ENCODE data around the gene KIF12.
A peak's percentile ranks its signal among the peaks of the same experiment; 100 is the strongest.

The KIF12 gene

DNA sequence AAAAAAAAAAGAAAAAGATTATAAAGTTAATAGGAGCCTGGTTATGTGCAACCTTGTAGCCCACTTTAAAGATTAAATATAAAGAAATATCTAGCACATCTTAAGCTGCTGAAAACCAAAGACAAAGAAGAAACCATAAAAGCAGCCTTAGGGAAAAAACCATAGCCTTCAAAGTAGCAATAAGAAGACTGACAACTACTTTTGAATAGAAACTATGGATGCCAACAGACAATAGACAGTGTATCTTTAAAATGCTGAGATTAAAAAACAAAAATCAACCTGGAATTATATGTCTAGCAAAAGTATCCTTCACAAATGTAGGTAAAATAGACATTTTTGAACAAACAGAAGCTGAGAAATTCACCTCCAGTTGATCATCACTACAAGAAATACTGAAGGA, 3.4 kb upstream of the KIF12 start:
- no peak for DNase-seq

DNA sequence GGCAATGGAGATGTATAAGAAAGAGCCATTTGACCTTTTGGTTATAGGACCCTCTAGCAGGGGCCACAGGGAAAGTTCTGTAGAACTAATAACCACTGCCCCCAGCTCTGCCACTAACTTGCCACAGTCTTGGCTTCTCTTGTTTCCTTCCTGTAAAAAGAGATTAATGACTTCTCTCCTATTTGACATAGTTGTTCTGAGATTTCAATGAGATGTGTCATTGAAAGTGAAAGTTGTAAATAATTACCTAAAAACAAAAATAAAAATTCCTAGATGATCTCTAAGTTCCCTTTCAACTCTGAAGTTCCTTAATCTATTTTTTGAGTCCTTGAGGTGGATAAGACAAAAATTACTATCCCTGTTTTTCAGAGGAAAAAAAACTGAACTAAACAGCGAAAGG, 1.4 kb upstream of the KIF12 start:
- DNase-seq, result no peak

DNA sequence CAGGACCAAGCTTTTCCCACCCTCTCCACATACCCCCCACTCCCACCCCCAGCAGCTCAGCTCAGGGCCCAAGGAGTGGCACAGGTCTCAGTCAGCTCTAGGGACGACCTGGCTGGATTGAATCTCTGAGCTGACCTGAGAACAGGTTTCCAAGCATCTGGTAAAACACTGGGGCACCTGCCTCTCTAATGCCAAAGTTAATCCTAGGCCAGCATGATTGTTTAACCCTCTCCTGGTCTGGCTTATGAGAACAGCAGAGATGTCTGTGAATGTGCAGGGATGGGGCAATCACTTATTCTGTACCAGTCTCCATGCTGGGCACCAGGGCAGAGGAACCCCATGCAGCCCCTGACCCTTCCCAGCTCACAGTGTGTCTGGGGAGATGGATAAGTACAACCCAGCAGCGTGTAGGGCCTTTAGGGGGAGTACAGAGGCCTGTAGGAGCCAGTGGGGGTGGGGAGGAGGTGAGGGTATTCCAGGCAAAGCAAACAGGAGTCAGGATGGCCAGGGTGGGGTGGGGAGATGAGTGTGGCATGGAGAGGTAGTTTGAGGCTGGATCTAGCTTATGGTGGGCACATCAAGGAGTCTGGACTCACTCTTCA, 678 bp upstream of the KIF12 start:
- DNase-seq, result no peak

DNA sequence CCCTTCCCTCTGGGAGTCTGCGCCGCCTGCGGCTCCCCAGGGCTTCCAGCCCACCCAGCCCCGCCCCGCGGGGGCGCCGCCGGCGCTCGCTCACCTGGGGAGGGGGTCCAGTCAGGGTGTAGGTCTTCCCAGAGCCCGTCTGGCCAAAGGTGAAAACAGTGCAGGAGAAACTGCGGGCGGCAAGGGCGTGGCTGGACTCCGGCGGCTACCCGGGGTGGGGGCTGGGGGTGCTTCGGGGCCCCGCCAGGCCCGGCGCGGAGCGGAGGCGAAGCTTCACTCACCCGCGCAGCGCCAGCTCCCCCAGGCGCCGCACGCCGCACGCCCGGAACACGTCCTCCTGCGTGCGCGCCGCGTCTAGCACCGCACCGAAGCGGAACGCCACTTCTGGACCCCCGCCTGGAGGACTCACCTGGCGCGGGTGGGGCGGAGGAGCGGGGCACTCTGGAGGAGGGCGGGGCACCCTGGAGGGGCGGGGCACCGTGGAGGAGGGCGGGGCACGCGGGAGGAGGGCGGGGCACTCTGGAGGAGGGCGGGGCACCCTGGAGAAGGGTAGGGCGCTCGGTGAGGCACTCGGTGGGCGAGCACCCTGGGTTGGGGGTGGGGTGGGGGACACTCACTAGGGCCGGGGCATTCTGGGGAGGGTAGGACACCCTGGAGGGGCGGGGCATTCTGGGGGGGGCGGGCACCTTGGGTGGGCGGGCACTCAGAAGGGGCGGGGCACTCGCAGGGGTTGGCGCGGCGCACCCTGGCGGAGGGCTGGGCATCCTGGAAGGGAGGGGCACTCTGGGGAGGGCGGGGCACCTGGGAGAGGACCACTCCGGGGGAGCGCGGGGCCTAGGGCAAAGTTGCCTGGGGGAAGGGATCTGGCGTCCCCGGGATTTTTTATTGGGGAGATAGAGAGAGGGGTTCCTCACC, 814 bp downstream of the KIF12 start:
- DNase-seq, result peak; percentile 54

DNA sequence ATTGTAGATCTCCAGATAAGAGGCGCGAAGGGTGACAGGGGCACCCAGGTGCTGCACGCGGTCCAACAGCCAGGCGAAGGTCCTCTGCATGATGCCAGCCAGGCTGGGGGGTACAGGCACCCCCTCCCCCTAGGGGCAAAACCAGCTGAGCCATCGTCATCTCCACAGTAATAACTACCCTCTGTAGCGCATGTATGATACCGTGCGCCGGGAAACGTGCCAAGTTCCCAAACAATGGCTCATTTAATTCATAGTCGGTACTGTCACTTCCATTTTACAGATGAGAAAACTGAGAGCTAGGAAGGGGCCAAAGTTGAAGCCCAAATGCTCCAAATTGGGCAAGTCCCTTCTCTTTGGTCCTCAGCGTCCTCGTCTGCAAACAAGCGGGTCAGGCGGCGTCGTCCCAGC, 1.5 kb downstream of the KIF12 start:
- DNase-seq, result peak; percentile 12

GRCh38 chr9:114096866-114097612, 2.1 kb downstream of the KIF12 start:
- DNase-seq, result no peak

- peak; percentile 27 for DNase-seq
Measured at GRCh38 chr9:114096041-114096511, 3.0 kb downstream of the KIF12 start.

DNA sequence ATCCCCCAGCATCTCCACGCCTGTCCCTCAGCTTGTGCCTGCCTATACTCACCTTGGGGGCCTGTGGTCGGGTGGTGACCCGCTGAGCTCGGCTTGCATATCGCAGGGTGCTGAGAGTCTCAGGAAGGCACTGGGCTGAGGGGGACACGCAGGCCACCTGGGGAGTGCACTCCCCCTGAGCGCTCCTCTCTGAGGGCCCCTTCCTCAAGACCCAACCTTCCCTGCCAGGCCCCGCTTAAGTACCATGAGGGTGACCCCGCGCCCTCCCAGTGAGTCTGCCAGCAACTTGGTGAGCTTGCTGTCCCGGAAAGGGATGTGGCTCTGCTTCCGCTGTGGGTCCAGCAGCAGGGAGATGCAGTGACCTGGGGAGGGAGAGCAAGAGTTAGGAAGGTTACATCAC, 4.1 kb downstream of the KIF12 start:
- no peak for DNase-seq

DNA sequence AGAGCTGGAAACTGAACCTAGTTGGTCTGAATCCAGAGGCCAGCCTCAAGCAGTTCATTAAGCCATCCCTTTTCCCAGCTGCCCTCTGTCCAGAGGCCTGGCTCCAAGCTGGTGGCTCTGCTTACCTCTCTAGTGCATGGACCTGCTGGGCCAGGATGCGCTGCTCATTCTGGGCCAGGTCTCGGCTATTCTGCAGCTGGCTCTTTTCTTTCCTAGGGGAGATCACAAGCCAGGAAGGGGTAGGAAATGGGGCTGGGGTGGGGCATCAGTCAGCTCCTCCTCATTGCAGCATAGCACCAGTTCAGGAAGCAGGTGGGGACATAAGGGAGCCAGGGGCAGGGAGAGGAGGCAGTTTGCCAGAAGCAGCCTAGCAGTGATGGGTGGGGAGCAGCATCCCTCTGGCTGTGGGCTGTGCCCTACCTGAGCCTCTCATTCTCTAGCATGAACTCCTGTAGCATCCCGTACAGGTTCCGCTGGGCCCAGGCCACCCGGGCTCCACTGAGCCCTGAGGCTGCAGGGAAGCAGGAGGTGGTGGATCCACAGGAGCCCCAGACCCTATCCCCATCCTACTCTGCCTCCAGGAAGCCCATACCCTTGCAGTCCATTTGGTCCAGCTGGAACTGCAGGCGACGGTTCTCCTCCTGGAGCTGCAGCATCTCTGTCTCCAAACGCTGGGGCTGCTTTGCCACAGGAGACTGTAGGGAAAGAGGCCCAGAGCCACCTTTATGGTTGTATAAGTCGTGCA, 5.2 kb downstream of the KIF12 start:
- DNase-seq, result no peak

DNA sequence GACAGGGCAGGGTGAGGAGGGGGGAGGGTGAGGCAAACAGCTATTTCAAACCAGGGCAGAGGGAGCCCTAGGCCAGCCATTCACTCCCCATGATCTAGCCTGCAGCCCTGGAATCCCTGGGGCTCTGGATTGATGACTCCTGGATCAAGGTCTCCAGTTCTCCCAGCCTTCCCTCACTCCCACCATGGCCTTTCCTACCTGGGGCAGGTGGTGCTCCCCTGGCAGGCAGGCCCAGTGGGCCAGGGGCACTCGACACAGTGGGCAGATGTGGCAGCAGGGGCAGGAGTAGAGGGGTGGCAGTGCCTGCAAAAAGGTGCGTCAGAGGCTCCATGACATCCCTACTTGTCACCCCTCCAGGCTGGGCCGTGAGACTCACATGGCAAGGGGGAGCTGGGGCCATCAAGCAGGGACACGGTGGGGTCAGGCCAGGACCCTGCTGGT, 6.0 kb downstream of the KIF12 start:
- no peak for DNase-seq

DNA sequence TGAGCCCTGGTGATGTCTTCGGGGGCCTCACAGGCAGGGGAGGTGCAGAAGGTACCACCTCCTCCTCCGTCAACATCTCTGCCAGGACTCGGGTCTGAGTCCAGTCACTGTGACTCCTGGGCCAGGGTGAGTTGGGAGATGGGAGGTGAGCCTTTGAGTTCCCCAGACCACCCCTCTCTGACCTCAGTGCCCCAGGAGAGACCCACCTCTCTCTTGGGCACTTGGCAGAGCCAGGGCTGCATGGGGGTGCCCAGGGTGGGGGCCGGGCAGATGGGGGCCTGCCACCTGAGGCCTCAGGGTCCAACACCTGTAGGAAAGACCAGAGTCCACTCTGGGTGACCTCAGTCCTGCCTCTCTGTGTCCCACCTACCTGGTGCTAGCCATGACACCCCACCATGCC, 6.8 kb downstream of the KIF12 start:
- no peak for DNase-seq

DNA sequence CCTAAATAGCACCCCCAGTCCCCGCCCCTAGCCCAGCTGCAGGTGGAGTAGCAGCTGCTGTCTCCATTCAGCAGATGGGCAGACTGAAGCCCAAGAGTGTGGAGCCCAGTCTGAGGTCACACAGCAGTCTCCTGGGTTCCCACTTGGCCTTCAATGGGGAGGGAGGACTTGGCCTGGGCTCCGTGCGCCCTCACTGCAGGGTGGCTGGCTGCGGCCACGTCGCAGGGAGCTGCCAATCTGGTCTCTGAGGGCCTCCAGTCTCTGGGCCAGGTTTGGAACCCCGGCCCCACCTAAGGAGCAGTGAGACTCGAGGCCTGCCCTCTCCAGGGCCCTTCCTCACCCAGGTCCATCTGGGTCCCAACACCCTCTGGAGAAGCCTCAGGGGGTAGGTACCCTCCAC, 7.4 kb downstream of the KIF12 start:
- DNase-seq, result no peak

DNA sequence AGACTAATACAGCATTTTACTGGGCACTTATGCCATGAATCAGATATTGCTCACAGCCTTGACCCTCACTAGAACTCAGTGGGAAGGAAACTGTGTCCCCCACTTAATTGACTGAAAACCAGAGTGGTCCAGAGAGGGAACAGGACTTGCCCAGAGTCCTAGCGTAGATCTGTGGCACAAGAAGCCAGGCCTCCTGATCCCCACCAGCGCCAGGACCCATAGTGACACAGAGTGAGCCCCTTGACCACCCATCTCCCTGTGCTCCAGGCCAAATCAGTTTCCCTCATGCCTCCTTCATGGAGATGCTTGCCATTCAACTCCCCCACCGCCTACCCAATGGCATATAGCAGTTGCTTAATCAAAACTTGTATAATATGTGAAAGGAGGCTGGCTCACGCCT, 8.3 kb downstream of the KIF12 start:
- DNase-seq, result no peak

DNA sequence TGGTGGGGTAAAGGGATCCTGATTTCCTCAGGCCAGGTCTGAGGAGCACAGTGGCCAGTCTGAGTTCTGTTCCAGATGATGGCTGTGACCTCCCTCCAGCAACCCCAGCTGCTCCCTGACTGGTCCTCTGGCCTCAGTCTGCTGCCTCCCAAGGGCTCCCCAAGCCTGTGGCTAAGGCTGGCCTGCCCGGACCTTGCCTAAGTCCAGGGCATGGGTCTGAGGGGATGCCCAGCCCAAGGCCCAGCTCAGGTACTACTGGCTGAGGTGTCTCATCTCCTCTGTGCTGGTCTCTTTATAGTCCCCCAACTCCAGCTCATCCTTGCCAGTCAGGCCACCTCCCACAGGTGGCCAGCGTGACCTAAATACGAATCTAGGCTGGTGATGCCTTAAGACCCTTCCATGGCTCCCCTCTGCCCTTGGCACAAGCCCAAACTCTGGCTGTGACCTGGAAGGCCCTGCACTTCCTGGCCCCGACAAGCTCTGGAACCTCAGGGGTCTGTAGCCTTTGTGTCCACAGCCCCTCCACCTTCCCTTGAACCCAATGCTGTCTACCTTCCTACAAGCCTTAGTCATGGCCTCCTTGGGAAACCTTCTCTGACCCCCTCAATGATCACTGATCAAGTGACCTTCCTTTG, 9.8 kb downstream of the KIF12 start:
- DNase-seq, result no peak

DNA sequence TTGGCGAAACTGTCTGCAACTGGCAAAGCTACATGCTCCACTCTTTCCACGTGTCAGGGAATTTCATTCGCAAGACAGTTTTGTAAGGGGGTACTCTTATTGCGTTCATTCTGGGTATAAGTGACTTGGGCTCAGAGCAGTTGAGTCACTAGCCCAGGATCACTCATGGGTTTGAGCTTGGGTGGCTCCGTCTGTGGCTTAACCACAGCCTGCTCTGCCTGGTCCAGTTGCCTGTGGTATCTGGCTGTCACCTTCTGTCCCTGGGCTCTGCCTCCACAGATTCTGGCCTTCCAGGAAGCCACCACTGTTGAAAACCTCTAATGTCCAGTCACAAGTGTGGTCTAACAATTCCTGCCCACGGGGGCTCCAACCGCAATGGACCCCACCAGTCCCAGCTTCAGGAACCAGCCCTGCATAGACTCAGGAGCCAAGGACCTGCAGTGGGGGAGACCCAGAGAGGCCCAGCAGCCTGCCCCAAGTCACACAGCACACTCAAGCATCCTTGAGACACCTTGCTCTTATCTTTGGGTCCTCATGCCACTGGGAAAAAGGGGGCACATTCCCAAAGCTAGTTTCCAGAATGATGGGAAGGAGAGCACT, 10.4 kb downstream of the KIF12 start:
- no peak for DNase-seq

DNA sequence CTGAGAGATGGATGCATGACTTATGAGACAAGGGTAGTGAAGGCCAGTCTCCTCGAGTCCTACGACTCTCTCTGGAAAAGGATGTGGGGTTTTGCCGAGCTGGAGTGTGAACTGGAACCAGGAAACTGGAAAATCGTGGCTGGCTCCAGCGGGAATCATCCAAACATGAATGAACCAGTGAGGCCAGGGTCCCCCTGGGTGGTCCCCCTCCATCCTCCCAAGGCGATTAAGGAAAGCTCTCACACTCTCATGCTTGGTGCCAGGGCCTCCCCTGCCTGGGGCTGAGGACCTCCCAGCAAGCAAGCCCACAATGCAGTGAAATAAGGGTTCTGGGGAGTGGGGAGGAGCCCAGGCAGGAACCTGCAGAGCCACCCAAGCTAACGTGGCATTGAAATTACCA, 11.4 kb downstream of the KIF12 start:
- DNase-seq, result no peak

DNA sequence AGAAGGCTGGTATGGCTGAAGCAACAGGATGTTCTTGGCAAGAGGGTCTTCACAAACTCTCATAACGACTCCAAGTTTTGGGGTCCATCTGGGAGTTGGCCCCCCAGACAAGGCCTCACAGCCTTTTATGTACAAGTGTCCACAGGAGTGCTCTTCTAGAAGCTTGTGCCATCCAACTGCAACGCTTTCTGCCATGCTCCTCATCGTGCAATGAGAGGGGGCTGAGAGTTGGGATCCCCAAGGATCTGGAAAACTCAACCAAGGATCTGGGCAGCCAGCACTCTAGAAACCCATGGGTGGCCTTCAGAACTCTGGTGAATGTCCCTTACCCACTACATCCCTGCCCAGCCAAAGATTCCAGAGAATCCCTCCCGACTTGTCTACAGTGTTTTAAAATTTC, 12.5 kb downstream of the KIF12 start:
- no peak for DNase-seq

GRCh38 chr9:114086009-114086408, 13.1 kb downstream of the KIF12 start:
- no peak for DNase-seq

GRCh38 chr9:114085387-114085789, 13.7 kb downstream of the KIF12 start:
- no peak for DNase-seq

DNA sequence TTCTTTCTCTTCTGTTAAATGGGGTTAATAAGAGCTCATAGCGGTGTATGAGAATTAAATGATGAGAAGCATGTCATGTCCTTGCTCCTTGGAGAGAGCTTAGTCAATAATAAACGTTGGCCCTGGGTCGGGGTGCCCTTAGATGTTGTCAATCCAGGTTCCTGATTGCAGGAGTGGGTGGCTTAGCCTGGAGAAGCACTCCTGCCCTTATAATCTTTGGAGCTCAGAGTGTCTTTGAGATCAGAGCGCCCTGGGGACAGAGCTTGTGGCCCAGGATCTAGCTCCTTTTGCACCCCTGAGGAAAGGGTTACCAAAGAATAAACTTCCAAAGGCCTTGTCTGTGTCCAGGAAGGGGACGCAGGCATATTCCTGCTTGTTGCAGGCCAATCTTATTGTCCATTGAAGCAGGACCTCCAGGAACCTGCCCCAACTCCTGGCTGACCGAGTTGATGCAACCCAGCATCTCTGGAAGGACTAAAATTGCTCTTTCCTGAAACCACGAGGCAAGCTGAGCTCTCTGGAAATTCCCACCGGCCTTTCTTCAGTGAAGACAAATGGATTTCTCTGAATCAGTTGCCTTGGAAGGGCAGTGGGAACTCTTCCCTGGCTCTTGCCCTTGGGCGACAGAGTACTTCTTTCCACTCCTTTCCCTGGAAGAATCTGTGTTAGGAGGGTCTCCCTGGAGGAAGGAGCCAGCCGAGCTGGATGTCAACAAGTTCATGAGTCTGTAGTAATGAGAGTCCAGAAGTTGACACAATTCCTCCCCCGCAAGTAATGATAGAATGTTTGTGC, 14.6 kb downstream of the KIF12 start:
- DNase-seq, result no peak

DNA sequence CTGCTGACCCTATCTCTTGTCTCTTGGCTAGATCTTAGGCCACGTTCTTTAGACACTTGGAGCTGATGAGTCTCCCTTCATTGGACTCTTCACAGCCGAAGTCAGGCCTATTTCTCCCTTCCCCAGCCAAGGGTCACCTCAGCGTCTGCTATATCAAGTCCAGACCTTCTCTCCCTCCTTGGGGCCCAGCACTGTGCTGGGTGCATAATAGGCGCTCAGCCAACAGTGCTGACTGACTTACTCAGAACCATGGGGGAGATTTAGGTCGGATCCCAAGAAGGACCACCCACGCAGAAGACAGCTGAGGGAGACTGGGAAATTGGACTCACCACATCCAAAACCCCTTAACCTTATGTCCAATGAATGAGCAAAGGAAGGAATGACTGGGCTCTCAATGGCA, 15.4 kb downstream of the KIF12 start:
- no peak for DNase-seq

All from stimulated activated CD4-positive, alpha-beta T cell treated with anti-CD3 and anti-CD28 coated beads, Interleukin-15, amount 100 ng/mL, for 24 hours (primary cell).